GM12864 (cell line): ENCODE data around the gene NCOA5.
A peak's percentile ranks its signal among the peaks of the same experiment; 100 is the strongest.

Experiments
- DNase-seq: peaks from one replicate; pipeline ENCODE4 v3.0.0-alpha.2; 2011; ENCODE audit warnings: low read depth
- H3K4me3 ChIP-seq: 2 replicates; pipeline ENCODE4 v1.5.1; 2011; ENCODE audit warnings: mild to moderate bottlenecking, low read depth, low read length, control low read depth
- TF ChIP-seq, protein P1 (sequence below): IDR thresholded peaks from 2 replicates; pipeline ENCODE4 v1.5.1; 2011; ENCODE audit warnings: low read depth, mild to moderate bottlenecking, moderate library complexity, low read length, control low read depth, inconsistent platforms; ENCODE audit errors: missing control alignments

Gene NCOA5

DNA sequence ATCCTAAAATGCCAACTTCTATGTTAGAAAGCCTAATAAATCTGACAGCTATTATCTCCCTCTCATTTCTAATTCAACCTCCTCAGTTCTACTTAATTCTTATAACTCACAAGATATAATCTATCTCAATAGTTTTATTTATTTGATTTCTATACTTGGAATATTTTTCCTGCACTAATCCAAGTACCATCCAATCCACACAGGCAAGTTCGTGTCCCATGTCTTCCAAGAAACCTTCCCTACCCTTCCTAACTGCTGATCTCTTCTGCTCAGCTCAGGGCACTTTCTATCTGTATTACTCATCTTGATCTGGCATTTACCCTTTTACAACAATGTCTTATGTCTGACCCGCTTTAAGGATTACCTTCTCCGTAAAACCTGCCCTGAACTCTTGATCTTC lies 18.2 kb downstream of the NCOA5 start:
- H3K4me3 ChIP-seq, result no peak overlapping the region
- no peak for DNase-seq
- TF ChIP-seq, protein P1, sequence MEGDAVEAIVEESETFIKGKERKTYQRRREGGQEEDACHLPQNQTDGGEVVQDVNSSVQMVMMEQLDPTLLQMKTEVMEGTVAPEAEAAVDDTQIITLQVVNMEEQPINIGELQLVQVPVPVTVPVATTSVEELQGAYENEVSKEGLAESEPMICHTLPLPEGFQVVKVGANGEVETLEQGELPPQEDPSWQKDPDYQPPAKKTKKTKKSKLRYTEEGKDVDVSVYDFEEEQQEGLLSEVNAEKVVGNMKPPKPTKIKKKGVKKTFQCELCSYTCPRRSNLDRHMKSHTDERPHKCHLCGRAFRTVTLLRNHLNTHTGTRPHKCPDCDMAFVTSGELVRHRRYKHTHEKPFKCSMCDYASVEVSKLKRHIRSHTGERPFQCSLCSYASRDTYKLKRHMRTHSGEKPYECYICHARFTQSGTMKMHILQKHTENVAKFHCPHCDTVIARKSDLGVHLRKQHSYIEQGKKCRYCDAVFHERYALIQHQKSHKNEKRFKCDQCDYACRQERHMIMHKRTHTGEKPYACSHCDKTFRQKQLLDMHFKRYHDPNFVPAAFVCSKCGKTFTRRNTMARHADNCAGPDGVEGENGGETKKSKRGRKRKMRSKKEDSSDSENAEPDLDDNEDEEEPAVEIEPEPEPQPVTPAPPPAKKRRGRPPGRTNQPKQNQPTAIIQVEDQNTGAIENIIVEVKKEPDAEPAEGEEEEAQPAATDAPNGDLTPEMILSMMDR, result no peak

DNA sequence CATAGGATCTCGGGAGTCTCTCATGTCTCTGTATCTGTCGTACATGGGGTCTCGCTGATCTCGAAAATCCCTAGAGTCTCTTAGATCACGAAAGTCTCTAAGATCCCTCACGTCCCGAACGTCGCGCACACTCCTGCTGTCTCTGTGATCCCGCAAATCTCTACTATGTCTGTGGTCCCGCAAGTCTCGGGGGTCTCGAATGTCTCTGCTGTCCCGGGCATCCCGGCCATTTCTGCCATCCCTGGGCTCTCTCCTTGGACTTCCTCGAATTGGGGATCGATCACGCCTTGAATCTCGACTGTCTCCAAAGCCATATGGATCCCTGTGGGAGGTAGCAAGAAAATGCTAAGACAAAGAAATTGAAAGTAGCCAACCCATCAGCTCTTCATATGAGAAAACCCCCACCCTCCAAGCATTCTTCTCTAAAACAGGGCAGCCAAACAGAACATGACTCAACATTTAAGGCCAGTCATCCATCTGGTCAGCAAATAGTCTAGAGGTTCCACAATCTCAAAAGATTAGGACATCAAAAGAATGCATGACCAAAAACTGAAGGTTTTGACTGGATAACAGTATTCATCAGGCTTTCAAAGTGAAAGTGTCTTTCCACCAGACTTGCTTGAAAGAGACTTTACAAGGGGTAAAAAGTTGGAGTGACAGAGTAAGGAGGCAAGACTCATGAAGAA lies 19.4 kb downstream of the NCOA5 start:
- DNase-seq, result no peak
- no peak overlapping the region for H3K4me3 ChIP-seq
- TF ChIP-seq, protein P1, result no peak

DNA sequence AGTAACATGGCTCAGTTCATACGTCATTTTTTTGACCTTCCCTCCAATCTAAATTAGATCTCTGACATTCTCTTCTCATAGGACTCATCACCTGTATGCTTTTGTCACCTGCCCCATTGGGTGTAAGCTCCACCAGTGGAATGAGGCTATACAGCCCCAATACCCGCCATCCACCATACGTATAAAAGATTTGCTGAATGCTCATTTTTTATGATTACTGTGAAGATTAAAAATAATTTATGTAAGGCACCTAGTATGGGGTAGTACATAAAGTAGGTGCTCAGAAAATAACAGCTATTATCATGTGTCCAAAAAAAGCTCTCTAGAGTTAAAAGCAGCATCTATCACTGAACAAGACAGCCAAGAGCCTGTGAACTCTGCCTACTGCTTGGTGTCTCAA lies 24.1 kb downstream of the NCOA5 start:
- TF ChIP-seq, protein P1, result no peak
- H3K4me3 ChIP-seq, result no peak overlapping the region
- no peak for DNase-seq

DNA sequence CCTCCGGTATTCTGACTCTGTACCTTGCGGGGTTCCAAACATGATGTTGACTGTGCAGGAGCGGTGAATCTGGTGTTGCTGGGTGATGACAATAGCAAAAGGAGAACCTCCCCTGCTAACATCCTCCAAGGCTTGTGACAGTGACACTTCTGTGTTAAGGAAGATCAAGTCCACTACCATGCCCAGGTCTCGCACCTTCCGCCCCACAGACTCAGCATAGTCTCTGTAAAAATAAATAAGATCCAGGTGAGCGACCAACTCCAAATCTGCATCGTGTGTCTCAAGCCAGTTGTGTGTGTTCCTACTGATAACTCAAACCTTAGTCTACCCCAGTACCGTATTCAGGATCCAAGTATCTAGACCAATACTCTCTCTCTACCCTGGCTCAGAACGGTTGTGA lies 24.8 kb downstream of the NCOA5 start:
- no peak overlapping the region for H3K4me3 ChIP-seq
- no peak for DNase-seq
- TF ChIP-seq, protein P1, result no peak

DNA sequence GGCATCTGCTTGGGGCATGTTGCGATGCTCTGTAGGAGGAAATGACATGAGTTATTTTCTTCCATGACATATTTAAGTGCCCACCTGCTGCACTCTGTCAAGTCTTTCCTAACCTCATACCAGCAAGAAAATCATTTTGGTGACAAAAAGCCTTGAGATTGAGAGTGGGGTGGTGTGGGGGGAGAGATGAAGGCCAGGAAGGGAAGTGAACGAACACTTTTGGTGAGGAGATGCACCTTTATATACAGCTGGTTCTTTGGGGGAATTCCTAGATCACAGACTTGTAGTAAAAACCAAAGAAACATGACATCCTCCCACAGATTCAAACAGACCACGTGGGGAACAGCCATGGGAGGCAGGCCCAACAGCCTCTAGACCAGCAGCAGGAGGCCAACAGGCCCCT lies 26.1 kb downstream of the NCOA5 start:
- DNase-seq, result peak; percentile 34
- TF ChIP-seq, protein P1, result no peak
- H3K4me3 ChIP-seq, result no peak overlapping the region

DNA sequence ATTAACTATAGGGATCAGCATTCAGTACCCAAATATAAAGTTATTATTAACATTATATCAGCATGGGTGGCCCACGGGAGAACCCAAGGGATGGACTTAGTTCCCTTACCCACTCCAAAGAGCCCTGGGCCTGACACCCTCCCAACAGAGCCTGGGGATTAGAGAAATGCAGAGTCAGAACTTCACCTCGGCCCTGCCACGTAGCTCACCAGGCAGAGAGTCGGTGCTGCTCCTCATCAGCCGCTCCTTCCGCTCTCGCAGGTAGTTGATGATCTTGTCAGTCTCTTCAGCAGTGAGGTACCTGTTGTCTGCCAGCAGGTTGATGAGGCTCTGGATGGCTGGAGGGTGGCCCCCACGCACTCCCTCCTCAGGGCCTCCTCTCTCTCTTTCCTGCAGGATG lies 26.6 kb downstream of the NCOA5 start:
- no peak for DNase-seq

More for the DNA sequence above, 26.6 kb downstream of the NCOA5 start:
- TF ChIP-seq, protein P1, result no peak
- no peak overlapping the region for H3K4me3 ChIP-seq
